Gastroesophageal sphincter (tissue), 4 donors: ENCODE results near the gene PRUNE1. TPM values are rescaled to one million over a fixed set of nuclear protein-coding genes. Genes with fewer than 3 reads are reported as not detected.
A peak's percentile ranks its signal among the peaks of the same experiment; 100 is the strongest.

Experiments
- ATAC-seq: fragments of 150-250 bp; one replicate; pipeline ENCODE4 v1.9.1; 2016; ENCODE audit warnings: mild to moderate bottlenecking, moderate library complexity
- H3K27ac ChIP-seq, 4 donors: fragments of 200-600 bp; sonication (generic) in 3 of 4; 1 replicate in 3 of 4; 2 replicates in 1 of 4; pipeline ENCODE4 v1.5.1; 2016 to 2019
- H3K27me3 ChIP-seq: fragments of 200-600 bp; sonication (generic); one replicate; pipeline ENCODE4 v1.5.1; 2019
- H3K36me3 ChIP-seq, 2 donors: fragments of 200-600 bp; sonication (generic); one replicate each; pipeline ENCODE4 v1.5.1; 2019; ENCODE audit warnings: control low read depth in 1 of 2
- H3K4me1 ChIP-seq, 3 donors: fragments of 200-600 bp; sonication (generic); 1 replicate in 2 of 3; 2 replicates in 1 of 3; pipeline ENCODE4 v1.5.1; 2016 to 2019; ENCODE audit warnings: control low read depth in 2 of 3
- H3K4me3 ChIP-seq, 2 donors: fragments of 200-600 bp; sonication (generic); one replicate each; pipeline ENCODE4 v1.5.1; 2019; ENCODE audit warnings: mild to moderate bottlenecking in 1 of 2, moderate library complexity in 1 of 2
- H3K9me3 ChIP-seq, 3 donors: fragments of 200-600 bp; sonication (generic); one replicate each; pipeline ENCODE4 v1.5.1; 2017 to 2019; ENCODE audit warnings: control low read depth in 2 of 3
- EP300 ChIP-seq: sonication (generic); formaldehyde crosslinking; IDR thresholded peaks from one replicate; pipeline ENCODE4 v1.6.1; 2017; ENCODE audit warnings: antibody characterized with exemption, mild to moderate bottlenecking
- POLR2A ChIP-seq, 2 donors: fragments of 450-650 bp; IDR thresholded peaks; one replicate each; pipeline ENCODE4 v1.6.1; 2017; ENCODE audit warnings: antibody characterized with exemption in 2 of 2, mild to moderate bottlenecking in 2 of 2, moderate library complexity in 1 of 2
- POLR2AphosphoS5 ChIP-seq: sonication (generic); formaldehyde crosslinking; IDR thresholded peaks from one replicate; pipeline ENCODE4 v1.6.1; 2017; ENCODE audit warnings: antibody characterized with exemption
- WGBS, 2 donors: methylation state at CpG; one replicate each; pipeline ENCODE4 v1.1.5; 2018; ENCODE audit warnings: low coverage in 1 of 2; 5-methylcytosine and 5-hydroxymethylcytosine counted together
- total RNA-seq, 4 donors: library from RNA; depleted of rRNA; stranded (reverse); fragments of >200 nt; gene quantifications; one replicate each; pipeline ENCODE4 v1.1.0, GENCODE V29; 2016
- TF ChIP-seq, protein P1 (sequence below), 4 experiments: fragments of 200-600 bp in 2 of 4; fragments of 450-650 bp in 2 of 4; sonication (generic) in 1 of 4; IDR thresholded peaks; one replicate each; pipeline ENCODE4 v1.5.1; 2017 to 2019; ENCODE audit warnings: antibody characterized with exemption in 4 of 4, mild to moderate bottlenecking in 2 of 4, moderate library complexity in 2 of 4

The PRUNE1 gene
- total RNA-seq, 4 donors from 2014 or later, result 24.2 to 28.9 (median 26.7) TPM

DNA sequence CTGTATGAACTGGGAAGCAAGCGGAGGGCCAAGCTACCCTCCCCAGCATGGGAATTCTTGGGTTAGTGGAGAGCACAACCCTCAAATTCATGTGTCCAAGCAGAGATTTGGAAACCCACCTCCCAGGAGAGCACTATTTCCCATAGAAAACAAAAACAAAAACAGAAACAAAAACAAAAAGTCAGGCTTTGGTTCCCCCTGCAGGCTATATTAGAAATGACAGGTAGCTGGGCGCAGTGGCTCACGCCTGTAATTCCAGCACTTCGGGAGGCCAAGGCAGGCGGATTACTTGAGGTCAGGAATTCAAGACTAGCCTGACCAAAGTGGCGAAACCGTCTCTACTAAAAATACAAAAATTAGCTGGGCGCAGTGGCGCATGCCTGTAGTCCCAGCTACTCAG is 12.4 kb upstream of the PRUNE1 start:
- Histone ChIP-seq H3K4me3 (no peak overlapping the region), H3K27ac (peak overlapping the region in 3 of 4 donors; percentile 63 to 65 (median 63)), H3K27me3 (no peaks in the 10 kb centered on the region), H3K36me3 (peaks cover 0 to 45% of the 10 kb centered on the region in 2 donors), H3K9me3 (no peaks in the 10 kb centered on the region), H3K4me1 (peaks cover 0 to 17% (median 7%) of the 10 kb centered on the region in 3 donors)
- peak; percentile 75 for ATAC-seq
- WGBS, 2 donors, result 25 to 50% methylated on average over 4 to 9 of the region's 9 CpGs
- TF ChIP-seq EP300, result no peak
- TF ChIP-seq, protein P1, sequence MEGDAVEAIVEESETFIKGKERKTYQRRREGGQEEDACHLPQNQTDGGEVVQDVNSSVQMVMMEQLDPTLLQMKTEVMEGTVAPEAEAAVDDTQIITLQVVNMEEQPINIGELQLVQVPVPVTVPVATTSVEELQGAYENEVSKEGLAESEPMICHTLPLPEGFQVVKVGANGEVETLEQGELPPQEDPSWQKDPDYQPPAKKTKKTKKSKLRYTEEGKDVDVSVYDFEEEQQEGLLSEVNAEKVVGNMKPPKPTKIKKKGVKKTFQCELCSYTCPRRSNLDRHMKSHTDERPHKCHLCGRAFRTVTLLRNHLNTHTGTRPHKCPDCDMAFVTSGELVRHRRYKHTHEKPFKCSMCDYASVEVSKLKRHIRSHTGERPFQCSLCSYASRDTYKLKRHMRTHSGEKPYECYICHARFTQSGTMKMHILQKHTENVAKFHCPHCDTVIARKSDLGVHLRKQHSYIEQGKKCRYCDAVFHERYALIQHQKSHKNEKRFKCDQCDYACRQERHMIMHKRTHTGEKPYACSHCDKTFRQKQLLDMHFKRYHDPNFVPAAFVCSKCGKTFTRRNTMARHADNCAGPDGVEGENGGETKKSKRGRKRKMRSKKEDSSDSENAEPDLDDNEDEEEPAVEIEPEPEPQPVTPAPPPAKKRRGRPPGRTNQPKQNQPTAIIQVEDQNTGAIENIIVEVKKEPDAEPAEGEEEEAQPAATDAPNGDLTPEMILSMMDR (IDR thresholded peaks at IDR 0.05), result peak in 3 of 4 experiments; percentile 79 to 89 (median 83)

DNA sequence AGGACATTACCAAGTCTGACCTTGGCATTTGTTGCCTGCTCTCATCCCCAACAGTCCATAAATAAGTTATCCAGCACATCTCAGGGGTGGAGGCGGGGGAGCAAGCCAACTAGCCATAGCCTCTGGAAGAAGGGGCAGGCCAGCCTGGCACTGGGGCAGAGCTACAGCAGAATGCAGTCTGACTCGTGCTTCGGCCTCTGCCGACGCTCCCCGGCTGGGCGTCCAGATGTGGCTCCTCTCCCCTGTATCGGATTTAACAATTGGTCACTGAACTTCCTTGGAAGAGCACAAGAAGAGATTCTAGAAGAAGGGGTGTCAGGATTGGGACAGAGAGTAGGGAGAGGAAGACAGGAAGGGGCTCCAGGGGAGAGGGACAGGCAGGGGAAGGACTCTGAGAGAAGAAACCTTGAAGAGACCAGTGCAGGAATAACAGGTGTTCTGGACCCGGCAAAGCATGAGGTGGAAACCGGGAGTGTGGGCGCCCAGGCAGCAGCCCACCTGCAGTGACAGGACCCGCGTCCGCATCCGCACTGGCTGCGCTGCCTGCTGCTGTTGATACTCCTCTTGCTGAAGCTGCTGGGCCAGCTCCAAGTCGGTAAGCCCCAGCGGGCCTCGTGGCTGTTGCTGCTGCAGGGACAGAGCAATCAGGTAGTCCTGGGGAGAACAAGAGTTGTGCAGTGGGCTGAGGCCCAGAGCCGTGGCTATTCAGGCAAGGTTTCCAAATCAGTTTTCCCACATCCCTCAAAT is 10.9 kb upstream of the PRUNE1 start:
- H3K4me1 ChIP-seq, result peaks cover 0 to 21% (median 7%) of the 10 kb centered on the region in 3 donors
- H3K27me3 ChIP-seq, result no peaks in the 10 kb centered on the region
- 80% methylated on average over 7 of the region's 20 CpGs; no CpG with 5 or more reads in 1 of the 2 donors for WGBS, 2 donors
- ATAC-seq, result no peak
- no peaks in the 10 kb centered on the region for H3K9me3 ChIP-seq
- TF ChIP-seq EP300 (no peak), POLR2A (IDR thresholded peaks at IDR 0.05) (no peak), POLR2AphosphoS5 (no peak)
- TF ChIP-seq, protein P1 (IDR thresholded peaks at IDR 0.05), result no peak
- no peak overlapping the region for H3K27ac ChIP-seq
- no peak overlapping the region for H3K4me3 ChIP-seq
- peaks cover 0 to 59% of the 10 kb centered on the region in 2 donors for H3K36me3 ChIP-seq

DNA sequence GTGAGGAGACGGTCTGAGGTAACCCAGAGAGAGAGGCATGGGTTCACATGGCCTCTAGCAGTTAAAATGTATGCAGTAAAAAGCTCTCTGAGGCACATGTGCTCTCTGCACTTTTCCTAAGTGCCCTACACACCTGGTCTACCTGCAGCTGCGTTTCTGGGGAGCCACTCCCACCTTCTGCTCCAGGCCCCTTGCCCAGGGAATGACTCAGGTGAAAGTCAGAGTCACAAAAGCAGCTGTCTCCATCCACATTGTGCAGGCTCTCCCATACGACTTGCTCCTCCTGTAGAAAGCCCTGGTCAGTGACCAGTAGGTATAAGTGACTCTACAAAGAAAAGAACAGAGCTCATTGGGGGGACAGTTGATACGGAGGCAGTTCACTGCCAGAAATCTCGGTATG is 10.3 kb upstream of the PRUNE1 start:
- Histone ChIP-seq H3K4me3 (no peak overlapping the region), H3K27me3 (no peaks in the 10 kb centered on the region), H3K27ac (no peak overlapping the region), H3K9me3 (no peaks in the 10 kb centered on the region), H3K4me1 (peaks cover 0 to 28% (median 12%) of the 10 kb centered on the region in 3 donors), H3K36me3 (peaks cover 0 to 63% of the 10 kb centered on the region in 2 donors)
- WGBS, 2 donors, result 93 to 100% methylated on average over 1 to 3 of the region's 5 CpGs
- ATAC-seq, result no peak
- TF ChIP-seq POLR2AphosphoS5 (no peak), POLR2A (IDR thresholded peaks at IDR 0.05) (no peak), EP300 (no peak)
- TF ChIP-seq, protein P1 (IDR thresholded peaks at IDR 0.05), result no peak

DNA sequence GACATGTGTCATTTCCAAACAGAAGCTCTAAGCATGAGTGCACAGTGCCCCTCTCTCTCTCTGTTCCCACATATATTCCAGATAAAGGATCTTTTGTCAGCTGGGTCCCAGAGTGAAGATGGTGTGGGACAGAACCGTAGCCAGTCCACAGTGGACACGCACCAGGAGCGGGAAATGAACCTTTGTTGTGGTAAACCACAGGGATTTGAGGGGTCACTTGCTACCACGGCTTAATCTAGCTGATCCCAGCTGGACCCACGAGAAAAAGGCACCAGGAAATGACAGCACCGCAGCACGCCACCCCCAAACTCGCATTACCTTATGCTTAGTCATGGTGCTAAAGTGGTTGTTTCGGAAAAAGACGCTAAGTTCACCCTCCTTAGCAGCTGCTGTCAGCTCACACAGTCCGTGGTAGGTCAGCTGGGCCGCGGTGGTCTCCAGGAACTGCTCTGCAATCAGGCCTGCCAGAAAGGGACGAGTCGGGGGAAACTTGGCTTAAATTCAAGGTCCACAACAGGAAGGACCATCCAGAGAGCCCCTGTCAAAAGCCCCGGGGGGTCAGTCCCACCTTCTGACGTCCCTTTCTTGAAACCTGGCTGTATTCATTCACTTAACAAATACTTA is 9.1 kb upstream of the PRUNE1 start:
- H3K27ac ChIP-seq, result peak overlapping the region in 1 of 4 donors; percentile 27
- no peaks in the 10 kb centered on the region for H3K27me3 ChIP-seq
- 33 to 62% methylated on average over 1 to 4 of the region's 17 CpGs for WGBS, 2 donors
- peaks cover 0 to 40% (median 24%) of the 10 kb centered on the region in 3 donors for H3K4me1 ChIP-seq
- TF ChIP-seq POLR2A (IDR thresholded peaks at IDR 0.05) (no peak), EP300 (no peak), POLR2AphosphoS5 (no peak)
- TF ChIP-seq, protein P1 (IDR thresholded peaks at IDR 0.05), result no peak
- peaks cover 0 to 63% of the 10 kb centered on the region in 2 donors for H3K36me3 ChIP-seq
- no peak for ATAC-seq
- H3K9me3 ChIP-seq, result no peaks in the 10 kb centered on the region
- H3K4me3 ChIP-seq, result no peak overlapping the region
